Embryonic facial prominence (tissue), 1 donor: ENCODE measurements around the gene MELTF.

Source experiments
- DNase-seq: peaks from one replicate; pipeline ENCODE4 v3.0.0-alpha.2; 2016; ENCODE audit errors: extremely low spot score

Gene MELTF

DNA sequence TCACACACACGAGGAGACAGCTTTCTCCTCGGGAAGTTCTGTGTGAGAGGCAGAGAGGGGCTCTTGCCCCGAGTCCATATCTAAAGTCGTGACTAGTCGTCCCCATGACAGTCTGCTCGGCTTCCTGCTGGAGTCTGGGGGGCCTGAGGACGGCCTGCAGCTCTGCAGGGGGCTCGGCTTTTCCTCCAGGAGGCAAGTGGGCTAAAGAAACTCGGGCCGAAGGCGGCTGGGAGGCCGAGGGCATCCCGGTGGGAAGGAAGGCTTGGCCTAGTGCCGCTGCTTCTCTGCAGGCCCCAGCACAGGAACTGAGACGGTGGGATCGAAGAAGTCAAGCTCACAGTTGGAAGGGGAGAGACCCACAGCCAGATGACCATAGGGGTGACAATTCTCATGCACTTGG, 35.6 kb downstream of the MELTF start:
- no peak for DNase-seq

DNA sequence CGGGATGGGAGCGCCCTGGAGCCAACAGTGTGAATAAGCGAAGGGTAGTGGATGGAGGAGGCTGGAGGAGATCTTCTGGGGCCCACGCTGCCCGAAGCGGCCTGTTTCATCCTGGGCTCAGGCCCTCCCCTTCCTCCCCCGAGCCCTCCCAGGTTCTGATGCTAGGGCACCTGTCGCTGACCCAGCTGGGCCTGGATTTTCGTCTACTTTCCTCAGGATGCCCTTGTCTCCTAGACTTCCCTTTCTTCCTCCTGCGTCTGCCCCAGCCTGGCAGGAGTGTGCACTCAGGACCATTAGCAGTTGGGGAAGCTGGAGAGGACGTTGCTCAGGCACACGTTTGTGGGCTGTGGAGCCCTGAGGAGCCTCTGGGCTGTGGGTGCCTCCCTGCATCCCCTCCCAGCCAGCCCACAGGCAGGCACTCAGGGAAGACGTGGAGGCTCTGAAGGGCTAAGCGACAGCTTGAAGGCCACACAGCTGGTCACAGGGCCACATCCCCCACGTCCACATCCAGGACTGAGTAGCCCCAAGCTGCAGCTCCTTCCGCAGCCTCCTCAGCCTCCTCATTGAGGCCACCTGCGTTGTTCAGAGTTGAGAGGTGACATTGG, 37.1 kb downstream of the MELTF start:
- DNase-seq, result no peak

DNA sequence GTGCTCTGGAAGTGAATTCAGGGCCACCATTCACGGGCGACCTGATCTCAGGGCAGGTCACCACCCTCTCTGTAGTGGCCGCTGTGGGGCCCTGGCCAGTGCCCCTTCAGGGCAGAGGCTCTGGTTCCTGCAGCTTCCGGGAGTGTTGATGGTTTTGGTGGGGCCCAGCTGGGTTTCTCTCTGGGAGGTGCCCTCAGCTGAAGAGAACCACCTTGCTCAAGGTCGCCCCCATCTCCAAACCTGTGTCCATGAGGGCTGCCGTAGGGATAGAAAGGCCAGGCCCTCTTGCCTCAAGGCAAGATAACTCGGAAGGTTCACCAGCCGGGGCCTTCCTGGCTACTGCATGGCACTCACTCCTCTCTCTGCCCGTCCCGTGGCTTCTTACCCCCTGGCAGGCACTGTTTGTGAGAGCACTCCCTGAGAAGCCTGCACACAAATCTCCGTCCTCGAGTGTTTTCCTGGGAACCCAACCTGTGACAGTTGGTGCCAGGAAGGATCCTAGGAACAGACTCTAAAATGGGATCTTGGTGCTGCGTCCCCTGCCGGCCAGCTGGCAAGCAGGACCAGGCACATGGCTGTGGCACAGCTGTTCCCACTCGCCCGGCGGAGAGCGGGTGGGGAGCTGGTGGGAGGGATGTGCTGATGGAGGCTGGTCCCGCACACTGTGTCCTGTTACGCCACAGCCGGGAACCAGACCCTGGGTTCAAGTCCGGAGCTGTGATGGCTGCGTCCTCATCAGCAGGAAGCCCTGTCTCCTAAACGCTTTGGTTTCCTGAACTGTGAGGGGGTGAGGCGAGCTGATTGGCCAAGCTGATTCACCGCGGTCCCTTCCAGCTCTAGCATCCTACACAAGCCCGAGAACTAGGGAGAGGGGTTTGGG, 37.8 kb downstream of the MELTF start:
- DNase-seq, result no peak

DNA sequence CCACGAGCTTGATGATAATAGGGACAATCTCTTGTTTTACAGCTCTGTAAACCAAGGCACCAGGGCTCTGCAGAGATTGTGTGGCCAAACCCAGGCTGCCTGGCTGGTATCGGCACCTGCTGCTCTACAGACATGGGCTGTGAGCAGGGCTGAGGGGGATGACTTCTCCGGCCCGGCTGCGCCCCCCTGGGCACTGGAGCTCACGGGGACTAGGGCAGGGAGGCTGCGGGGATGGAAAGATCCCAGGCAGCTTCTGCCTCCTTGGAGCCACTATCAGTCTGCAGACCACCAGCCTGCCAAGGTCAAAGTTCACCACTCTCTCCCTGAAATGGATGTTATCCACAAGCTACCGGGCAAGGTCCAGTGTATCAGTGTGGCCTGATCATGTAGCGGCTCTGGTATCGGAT, 39.0 kb downstream of the MELTF start:
- no peak for DNase-seq

DNA sequence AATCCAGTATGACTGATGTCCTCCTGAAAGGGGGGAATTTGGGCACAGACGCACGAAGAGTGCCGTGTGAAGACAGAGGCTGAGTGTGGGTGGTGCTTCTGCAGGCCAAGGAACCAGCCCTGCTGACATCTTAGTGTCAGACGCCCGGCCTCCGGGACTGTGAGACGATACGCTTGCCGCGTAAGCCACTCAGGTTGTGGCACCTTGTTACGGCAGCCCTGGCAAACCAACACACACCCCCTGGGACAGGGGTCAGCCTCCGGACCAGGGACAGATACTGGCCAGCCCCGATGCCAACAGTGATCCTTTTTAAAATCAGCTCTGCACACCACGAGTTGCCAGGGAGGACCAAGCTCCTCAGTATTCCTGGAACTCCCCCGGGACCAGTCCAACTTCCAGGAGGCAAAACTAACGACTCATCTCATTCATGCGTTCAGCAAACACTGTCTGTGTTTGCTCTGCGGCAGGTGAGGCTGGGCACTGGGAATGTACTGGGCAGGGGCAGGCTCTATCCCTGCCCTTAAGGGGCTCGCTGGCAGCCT, 39.8 kb downstream of the MELTF start:
- DNase-seq, result no peak

DNA sequence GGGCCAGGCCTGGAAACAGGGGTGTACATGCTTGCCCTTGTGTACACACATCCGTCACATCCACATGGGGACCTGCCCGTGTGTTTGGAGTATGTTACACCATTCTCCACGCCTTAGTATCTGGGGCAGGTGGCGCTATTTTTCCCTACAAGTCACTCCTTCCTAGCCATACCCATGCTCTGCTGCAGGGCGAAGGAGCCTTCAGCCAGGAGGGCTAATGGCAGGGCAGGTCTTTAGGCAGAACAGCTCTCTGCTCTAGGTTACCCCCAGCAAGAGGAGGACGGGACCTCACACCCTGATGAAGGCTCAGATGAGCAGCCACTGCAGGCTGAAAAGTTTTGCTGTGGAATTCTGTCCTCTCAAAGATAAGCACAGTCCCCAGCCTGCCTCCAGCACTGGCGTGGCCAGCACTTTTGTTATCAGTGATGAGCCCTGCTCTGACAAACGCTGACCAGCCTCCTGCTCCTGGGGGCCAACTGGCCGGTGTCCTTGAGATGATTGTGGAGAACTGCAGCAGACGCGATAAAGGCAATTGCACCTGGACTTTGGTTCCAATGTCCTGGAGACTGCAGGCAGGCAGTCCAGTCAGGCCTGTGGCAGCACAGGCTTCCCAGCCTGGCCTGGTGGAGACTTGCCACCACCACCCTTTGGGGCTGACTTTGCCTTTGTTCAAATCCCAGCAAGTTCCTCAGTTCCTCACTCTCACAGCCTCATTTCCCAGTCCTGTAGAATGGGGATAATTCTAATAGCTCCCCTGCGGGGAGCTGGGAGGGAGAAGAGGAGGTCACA, 41.2 kb downstream of the MELTF start:
- no peak for DNase-seq

DNA sequence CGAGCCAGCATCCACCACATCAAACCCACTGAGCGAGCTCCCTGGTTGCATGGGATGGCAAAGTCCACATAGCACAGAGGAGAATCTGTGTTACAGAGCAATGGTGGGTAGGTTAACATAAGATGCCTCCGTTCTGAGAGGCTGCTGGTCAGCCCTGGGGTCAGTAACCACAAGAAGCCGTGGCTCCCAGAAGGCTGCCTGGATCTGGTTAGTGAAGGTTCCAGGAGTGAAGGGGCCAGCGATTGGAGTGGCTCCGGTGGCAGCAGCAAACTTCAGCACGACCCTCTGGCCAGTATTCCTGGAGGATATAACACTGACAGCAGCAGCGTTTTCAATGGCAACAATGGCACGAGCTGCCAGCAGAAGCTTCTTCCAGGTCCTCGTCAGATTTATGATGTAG, 42.6 kb downstream of the MELTF start:
- no peak for DNase-seq

DNA sequence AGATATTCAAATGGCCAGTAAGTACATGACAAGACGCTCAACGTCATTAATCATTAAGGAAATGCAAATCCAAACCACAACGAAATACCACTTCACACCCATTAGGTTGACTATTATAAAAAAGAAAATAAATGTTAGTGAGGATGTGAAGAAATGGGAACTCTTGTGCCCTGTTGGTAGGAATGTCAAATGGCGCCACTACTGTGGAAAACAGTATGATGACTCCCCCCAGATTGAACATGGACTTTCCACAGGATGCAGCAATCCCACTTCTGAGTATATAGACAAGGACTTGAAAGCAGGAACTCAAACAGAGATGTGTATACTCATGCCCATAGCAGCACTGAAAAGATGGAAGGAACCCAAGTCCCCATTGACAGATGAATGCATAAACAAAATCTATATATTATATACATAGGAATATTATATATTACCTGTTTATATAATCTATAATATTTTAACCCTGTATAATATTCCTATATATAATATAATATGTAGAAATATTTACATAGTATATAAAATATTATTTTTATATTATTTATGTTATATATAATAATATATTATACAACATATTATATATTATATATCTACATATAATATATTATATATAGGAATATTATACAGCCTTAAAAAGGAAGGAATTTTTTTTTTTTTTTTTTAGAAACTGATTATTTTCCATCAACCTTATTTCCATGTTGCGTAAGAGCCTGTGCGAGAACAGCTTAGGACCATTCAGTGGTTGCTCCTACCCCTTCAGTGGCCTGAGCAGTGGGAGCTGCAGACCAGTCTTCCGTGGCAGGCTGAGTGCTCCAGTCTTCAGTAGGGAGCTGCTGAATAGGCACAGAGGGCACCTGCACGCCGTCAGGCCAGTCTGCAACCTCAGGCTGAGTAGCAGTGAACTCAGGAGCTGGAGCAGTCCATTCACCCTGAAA, 43.4 kb downstream of the MELTF start:
- DNase-seq, result no peak

DNA sequence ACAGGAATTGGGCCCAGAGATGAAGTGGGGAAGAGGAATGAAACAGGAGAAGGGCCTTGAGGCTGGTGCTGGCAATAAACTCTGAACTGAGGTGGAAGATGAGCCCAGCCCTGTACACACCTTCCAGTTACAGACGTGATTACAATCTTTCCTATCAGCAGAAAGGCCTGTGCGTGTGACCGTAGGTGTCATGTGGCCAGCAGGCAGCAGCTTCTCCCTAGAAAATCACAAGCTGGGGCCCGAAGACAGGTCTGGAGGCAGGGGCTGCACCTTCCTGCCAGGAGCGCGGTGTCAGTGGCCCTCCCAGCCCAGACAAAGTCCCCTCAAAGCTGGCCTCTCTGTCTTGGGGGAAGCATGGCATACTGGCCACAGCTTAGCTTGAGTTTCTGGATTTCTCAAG, 44.3 kb downstream of the MELTF start:
- no peak for DNase-seq

DNA sequence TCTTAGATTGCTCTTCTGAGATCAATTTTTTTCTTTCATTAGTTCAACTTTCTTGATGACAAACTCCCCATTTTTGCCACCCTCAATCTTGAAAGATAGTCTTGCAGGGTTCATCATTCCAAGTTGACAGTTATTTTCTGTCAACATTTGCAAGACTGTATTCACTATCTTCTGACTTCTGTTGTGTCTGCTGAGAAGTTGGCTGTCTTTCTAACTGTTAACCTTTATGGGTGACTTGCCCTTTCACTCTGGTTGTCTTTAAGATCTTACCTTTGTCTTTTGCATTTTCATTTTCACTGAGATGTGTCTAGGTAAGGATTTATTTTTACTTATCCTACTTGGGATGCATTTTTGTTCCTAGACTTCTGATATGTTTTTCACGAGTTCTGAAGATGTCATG, 46.4 kb downstream of the MELTF start:
- DNase-seq, result no peak

DNA sequence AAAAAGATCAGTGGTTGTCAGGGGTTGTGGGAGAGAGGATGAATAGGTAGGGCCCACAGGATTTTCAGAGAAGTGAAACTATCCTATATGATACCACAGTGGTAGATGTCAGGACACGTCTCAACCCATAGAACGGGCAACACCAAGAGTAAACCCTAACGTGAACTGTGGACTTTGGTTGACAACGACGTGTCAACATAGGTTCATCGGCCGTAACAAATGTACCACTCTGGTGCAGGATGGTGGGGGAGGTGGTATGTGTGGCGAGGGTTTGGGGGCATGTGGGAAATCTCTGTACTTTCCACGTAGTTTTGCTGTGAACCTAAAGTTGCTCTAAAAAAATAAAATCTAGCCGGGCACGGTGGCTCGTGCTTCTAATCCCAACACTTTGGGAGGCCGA, 48.0 kb downstream of the MELTF start:
- DNase-seq, result no peak

DNA sequence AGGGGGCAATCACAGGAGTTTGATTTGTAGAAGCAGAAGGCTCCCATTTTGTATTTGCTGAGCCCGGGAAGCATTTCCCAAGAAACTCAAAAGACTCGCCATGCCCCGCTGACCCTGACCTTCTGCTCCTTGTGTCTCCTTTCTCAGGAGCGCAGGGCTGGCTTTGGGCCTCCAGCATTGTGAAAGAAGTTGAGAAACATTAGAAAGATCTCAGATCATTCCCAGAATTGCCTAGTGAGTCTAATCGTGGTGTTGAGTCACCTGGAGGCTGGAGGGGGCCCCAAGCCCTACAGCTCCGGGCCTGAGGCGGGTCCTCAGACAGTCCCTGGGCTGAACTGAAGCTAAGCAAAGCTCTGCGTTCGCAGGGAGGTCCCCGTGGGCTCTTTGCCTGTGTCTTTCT, 50.1 kb downstream of the MELTF start:
- DNase-seq, result no peak

DNA sequence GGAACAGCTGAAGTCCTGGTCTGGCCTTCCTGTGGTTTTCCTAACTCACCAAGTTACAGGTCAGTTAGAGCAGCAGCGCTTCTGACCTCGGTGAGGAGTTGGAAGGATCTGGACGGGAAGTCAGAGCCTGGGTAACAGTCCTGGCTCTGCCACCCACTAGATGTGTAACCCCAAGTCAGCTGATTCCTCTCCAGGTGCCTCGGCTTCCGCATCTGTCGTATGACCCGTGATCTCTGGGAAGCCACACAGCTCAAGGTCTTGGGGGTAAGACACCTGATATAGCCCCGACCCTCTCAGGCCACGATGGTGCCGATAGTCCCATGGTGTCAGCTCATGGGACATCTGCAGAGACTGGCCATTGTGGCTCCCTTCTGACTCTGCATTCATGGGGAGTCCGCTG, 52.7 kb downstream of the MELTF start:
- no peak for DNase-seq

DNA sequence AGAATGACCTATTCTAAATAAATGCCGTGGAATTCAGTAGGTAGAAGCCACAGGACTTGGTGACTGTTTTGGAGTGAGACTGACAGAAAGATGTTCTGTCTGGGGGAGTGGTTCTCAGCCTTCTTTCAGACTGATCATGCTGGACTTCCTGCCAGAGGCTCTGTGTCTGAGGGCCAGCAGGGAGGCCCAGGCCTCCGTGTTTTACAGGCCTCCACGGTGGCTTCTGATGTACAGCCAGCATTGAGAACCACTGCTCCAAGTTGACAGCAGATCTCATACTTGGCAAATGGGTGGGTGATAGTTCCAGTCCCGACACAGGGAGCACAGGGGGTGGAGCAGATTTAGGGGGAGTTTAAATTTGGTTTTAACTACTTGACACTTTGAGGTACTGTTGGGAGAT, 54.3 kb downstream of the MELTF start:
- no peak for DNase-seq

DNA sequence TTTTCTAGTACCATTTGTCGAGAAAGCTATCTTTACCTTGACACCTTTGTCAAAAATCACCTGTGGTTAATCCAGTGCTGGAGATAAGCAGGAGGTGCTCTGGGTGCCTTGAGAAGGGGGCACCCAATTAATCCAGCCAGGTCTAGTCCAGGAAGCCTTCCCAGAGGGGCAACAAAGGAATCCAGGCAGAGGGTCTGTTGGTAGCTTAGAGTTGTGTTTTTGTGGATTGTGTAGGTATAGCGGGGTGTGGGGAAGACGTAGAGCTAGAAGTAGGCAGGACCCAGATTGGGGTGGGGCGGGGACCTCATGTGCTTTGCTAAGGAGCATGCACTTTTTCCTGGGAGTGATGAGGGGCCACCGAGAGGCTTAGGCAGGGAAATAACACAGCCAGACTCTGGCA, 55.0 kb downstream of the MELTF start:
- DNase-seq, result no peak

DNA sequence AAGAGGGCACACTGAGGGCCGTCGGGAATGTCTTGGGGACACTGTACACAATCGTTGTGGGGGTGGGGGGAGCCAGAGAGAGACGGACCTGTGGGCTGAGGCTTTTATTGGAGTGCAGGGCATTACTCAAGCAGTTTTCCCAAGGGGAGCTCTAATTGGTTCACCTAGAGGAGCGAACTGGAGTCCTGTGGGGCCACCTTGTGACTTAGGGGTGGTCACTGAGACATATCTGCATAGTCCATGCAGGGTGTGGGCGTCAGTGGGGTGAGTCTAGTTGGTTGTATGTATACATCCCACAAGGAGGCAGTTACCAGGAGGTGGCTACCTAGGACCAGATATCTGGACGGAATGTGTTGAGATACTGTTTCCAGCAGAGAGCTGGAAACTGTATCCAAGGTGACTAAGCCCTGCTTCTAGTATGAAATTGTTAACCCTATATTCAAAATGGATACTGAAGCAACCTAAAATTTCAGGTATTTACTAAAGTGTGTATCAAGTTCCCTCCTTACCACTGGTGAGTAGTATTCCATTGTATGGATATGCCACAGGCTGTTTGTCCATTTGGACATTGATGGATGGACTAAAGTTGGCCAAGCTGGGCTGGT, 58.4 kb downstream of the MELTF start:
- no peak for DNase-seq

DNA sequence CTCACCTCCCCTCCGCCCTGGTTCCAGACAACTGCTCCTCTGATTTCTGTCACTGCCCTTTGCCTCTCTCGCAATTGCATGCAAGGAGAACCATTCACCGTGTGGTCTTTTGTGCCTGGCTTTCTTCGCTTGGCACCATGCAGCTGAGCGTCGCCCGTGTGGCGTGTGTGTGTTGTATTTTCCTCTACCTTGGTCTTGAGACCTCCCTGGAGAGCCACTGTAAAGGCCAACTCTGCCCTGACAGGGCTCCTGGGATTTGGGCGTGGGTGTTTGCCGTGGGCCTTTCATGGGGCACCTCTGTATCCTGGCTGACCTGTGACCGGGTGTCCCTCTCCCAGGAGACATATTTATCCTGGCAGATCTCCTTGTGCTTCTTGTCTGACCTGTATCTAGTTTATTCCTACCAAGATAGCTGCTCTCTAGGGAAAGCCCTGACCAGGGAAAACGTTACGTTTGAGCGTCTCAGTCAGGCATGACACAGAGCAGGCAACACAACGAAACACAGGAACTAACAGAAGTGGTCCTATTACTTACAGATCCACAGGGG, 59.0 kb downstream of the MELTF start:
- DNase-seq, result no peak

DNA sequence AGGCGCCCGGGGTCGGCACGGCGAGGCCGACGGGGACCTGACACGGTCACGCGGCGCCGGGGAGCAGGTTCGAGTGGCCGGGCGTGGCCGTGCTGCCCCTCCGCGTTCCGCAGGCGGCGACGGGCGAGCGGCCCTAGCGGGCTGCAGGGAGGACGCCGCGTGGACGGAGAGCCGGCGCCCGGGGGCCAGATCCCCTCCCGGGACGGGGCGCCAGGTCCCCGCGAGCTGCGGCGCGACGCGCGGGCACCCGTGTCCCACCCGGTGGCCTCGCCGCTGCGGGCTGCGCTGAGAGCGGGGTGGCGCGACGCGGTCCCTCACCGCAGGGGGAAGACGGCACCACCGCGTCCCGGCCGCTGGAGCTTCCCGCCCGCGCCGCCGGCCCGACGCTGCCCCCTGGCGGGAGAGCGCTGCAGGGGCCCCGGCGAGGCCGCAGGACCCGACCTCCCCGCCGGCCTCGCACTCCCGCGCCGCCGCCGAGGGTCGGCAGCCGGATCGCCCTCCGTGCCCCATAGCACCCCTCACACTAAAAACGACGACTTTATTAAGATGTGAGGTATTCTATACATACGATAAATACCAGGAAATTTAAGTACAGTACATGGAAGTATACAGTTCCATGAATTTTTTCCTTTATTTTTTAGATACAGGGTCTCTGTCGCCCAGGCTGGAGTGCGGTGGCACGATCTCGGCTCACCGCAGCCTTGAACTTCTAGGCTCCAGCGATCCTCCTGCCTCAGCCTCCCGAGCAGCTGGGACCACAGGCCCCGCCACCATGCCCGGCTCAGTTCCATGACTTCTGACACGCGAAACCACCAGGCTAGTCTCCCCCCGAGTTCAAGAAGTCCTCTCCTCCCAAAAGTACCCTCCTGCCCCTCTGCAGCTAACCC, 59.7 kb downstream of the MELTF start:
- no peak for DNase-seq

DNA sequence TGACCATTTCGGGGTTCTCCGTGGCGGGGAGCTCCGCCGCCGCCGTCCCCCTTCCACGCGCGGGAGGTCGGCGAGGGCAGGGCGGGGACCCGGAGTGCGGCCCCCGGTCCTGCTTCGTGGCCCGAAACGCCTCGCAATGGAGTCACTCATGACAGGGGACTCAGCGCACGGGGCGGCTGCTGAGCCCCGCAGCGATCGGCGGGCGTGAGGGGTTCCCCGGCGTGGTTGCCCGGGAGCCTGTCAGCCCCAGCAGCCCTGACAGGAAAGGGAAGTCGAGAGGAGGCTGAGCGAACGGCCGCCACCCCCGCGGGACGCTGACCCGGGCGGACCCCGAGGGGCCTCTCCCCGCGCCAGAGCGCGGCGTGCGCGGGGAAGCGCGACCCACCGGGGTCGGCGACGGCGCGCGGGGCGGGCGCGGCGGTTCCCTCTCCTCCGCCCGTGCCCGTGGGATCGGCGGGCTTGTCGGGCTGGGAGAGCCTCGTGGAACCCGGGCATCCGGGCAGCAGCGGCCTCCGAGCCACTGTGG, 60.4 kb downstream of the MELTF start:
- no peak for DNase-seq
